Measurements from ENCODE around the gene MACROD2.

The MACROD2 gene

DNA sequence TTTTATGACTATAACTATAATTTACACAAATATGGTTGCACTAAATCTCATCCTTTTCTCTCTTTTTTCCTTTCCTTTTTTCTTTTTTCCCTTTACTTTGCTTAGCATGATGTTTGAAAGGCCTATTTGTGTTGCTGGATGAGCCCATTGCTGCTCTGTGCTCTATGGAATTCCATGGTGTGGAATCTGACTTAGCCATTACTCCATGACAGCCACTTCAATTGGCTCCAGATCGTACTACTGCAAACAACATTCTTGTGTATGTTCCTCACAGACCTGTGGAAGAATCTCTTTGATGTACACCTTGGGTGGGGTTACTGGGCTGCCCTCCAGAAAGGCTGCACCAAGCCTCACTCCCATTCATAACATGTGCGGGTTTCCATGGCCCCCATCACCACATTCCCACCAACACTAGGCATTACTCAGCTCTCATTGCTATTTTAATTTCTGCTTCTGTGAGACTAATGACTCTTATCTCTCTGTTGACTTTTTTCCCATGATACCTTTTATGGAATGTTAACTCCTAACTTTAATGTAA lies 1598.9 kb downstream of the MACROD2 start:
- TF ChIP-seq, protein P1, sequence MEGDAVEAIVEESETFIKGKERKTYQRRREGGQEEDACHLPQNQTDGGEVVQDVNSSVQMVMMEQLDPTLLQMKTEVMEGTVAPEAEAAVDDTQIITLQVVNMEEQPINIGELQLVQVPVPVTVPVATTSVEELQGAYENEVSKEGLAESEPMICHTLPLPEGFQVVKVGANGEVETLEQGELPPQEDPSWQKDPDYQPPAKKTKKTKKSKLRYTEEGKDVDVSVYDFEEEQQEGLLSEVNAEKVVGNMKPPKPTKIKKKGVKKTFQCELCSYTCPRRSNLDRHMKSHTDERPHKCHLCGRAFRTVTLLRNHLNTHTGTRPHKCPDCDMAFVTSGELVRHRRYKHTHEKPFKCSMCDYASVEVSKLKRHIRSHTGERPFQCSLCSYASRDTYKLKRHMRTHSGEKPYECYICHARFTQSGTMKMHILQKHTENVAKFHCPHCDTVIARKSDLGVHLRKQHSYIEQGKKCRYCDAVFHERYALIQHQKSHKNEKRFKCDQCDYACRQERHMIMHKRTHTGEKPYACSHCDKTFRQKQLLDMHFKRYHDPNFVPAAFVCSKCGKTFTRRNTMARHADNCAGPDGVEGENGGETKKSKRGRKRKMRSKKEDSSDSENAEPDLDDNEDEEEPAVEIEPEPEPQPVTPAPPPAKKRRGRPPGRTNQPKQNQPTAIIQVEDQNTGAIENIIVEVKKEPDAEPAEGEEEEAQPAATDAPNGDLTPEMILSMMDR (IDR thresholded peaks at IDR 0.05; ENCODE audit: insufficient read depth, missing control alignments): no peak
- DNase-seq (ENCODE audit: insufficient read length, low spot score): no peak
- no peak for FAIRE-seq

GRCh38 chr20:15596220-15596890 lies 1601.0 kb downstream of the MACROD2 start:
- TF ChIP-seq, protein P1 (IDR thresholded peaks at IDR 0.05; ENCODE audit: insufficient read depth, missing control alignments): no peak
- FAIRE-seq (no peak), DNase-seq (ENCODE audit: insufficient read length, low spot score) (no peak)

- TF ChIP-seq, protein P1 (IDR thresholded peaks at IDR 0.05; ENCODE audit: insufficient read depth, missing control alignments): no peak
- FAIRE-seq (no peak), DNase-seq (ENCODE audit: insufficient read length, low spot score) (no peak)
Observed at GRCh38 chr20:15597306-15597705, 1602.0 kb downstream of the MACROD2 start.

DNA sequence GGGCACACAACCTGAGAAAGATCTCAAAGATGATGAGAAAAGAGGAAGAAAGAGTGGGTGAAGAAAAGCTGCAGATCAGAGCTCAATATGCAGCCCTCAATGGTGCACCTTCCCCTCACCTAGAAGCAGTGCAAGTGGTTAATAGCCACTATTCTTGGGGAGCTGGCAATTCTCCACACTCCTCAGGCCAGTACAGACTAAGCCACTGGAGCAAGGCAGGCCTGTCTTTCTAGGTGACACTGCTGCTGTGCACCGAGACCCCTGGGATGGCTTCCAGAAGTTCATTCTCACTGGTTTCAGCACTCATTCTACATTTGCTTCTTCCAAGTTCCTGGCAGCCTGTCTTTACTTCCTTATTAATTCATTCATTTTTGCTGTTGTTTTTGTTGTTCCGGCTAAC lies 1604.6 kb downstream of the MACROD2 start:
- TF ChIP-seq, protein P1 (IDR thresholded peaks at IDR 0.05; ENCODE audit: insufficient read depth, missing control alignments): no peak
- FAIRE-seq: no peak

DNA sequence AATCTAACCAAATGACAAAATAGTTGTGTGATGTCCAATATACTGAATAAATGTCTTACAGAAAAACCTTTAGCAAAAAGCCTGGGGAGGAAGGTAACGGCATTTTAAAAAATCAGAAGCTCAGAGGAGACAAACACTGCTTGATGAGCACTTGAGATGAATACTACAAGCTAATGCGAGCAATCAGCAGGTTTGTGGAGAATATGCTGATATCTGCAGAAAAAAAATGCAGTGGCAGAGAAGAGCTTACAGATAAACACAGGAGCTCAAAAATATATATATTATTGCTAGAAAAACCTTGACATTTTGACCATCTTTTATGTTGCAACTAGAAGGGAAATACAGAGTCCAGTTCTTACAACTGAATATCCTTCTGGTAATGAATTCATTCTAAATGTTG lies 1605.2 kb downstream of the MACROD2 start:
- FAIRE-seq: no peak
- DNase-seq (ENCODE audit: insufficient read length, low spot score): no peak

More for the DNA sequence above, 1604.6 kb downstream of the MACROD2 start:
- no peak for DNase-seq (ENCODE audit: insufficient read length, low spot score)

GRCh38 chr20:15603506-15603905 lies 1608.2 kb downstream of the MACROD2 start:
- no peak for DNase-seq (ENCODE audit: insufficient read length, low spot score)
- no peak for FAIRE-seq
- TF ChIP-seq, protein P1 (IDR thresholded peaks at IDR 0.05; ENCODE audit: insufficient read depth, missing control alignments): no peak

More for the DNA sequence above, 1605.2 kb downstream of the MACROD2 start:
- TF ChIP-seq, protein P1 (IDR thresholded peaks at IDR 0.05; ENCODE audit: insufficient read depth, missing control alignments): no peak

Measured in D721Med (cell line).